Panc1 (cell line): ENCODE results near the gene IGFBP7. TPM values are rescaled to one million over a fixed set of nuclear protein-coding genes. Genes with fewer than 3 reads are reported as not detected.

Source experiments
- ATAC-seq: fragments of 200-7000 bp; cut with Tn5 transposase; 2 replicates; pipeline ENCODE4 v1.9.1; 2020; ENCODE audit warnings: mild to moderate bottlenecking, moderate library complexity
- BruUV-seq: library from RNA; stranded (reverse); fragments of 400-500 nt; replicated peaks from 2 replicates; lab custom pipeline; 2021; lab: Mats Ljungman, UMichigan
- CTCF ChIA-PET: fragments of 300-600 bp; sonication (Branson Sonifier 250); formaldehyde crosslinking; loops from one replicate; lab custom pipeline; 2022; ENCODE audit warnings: antibody characterized with exemption; lab: Charles Lee
- POLR2A ChIA-PET: fragments of 300-600 bp; sonication (Branson Sonifier 250); formaldehyde crosslinking; loops from one replicate; lab custom pipeline; 2022; ENCODE audit warnings: antibody characterized with exemption; lab: Charles Lee
- DNase-seq: peaks from one replicate; pipeline ENCODE4 v3.0.0-alpha.2; 2010; ENCODE audit warnings: low read depth, low spot score
- H3K27ac ChIP-seq: 2 replicates; pipeline ENCODE4 v1.5.1; 2011; ENCODE audit warnings: mild to moderate bottlenecking, low read length, inconsistent platforms
- H3K27me3 ChIP-seq: fragments of 200-500 bp; sonication (Bioruptor generic); 2 replicates; pipeline ENCODE4 v1.6.0; 2014; ENCODE audit warnings: low read length, inconsistent platforms; ENCODE audit not compliant: control insufficient read depth, insufficient read depth
- H3K36me3 ChIP-seq: fragments of 200-500 bp; sonication (Bioruptor generic); 2 replicates; pipeline ENCODE4 v1.5.1; 2014; ENCODE audit warnings: inconsistent platforms, mild to moderate bottlenecking, low read length, moderate library complexity; ENCODE audit not compliant: control insufficient read depth, insufficient read depth
- H3K4me1 ChIP-seq: 2 replicates; pipeline ENCODE4 v1.5.1; 2011; ENCODE audit warnings: inconsistent platforms, mild to moderate bottlenecking, low read length, moderate library complexity; ENCODE audit not compliant: control insufficient read depth, insufficient read depth
- H3K4me3 ChIP-seq, 2 experiments: 2 replicates each; pipeline ENCODE4 v1.5.1; 2011 to 2012; ENCODE audit warnings: low read depth in 2 of 2, low read length in 2 of 2, mild to moderate bottlenecking in 2 of 2, inconsistent platforms in 1 of 2, moderate library complexity in 1 of 2
- H3K9me3 ChIP-seq: fragments of 200-500 bp; sonication (Bioruptor generic); 2 replicates; pipeline ENCODE4 v1.5.1; 2014; ENCODE audit warnings: low read depth, mild to moderate bottlenecking, inconsistent platforms, low read length, moderate library complexity; ENCODE audit not compliant: control insufficient read depth, insufficient read depth
- POLR2AphosphoS5 ChIP-seq: IDR thresholded peaks from 2 replicates; pipeline ENCODE4 v1.6.1; 2012; ENCODE audit warnings: mild to moderate bottlenecking, low read depth, low read length, moderate library complexity
- SIN3A ChIP-seq: IDR thresholded peaks from 2 replicates; pipeline ENCODE4 v1.6.1; 2012; ENCODE audit warnings: low read depth, mild to moderate bottlenecking, low read length, moderate library complexity, borderline replicate concordance; ENCODE audit not compliant: insufficient read depth
- TCF7L2 ChIP-seq: IDR thresholded peaks from 2 replicates; pipeline ENCODE4 v1.6.1; 2011; ENCODE audit warnings: mild to moderate bottlenecking, low read depth, low read length, inconsistent platforms
- in situ Hi-C: cut with HindIII; loops from 2 replicates; pipeline ENCODE4 v1.10.0; 2016; ENCODE audit warnings: low sequenced_read_pairs, low pct_unique_long_range_greater_than_20kb
- intact Hi-C: fragments of 100-400 bp; cut with micrococcal nuclease; formaldehyde crosslinking; loops from one replicate; pipeline ENCODE4 v1.10.0; 2022; ENCODE audit not compliant: unreplicated experiment
- total RNA-seq: library from RNA; stranded (reverse); gene quantifications from one replicate; pipeline ENCODE4 v1.2.1, GENCODE V29; 2021; ENCODE audit not compliant: unreplicated experiment
- TF ChIP-seq, protein P1 (sequence below), 2 experiments: IDR thresholded peaks; 2 replicates each; pipeline ENCODE4 v1.6.1; 2011 to 2012; ENCODE audit warnings: low read depth in 2 of 2, control low read depth in 1 of 2, low read length in 1 of 2, mild to moderate bottlenecking in 1 of 2, moderate library complexity in 1 of 2; ENCODE audit not compliant: insufficient read depth in 1 of 2
- TF ChIP-seq, protein P2 (sequence below): fragments of 450-650 bp; IDR thresholded peaks from 2 replicates; pipeline ENCODE4 v1.5.1; 2017; ENCODE audit warnings: mild to moderate bottlenecking

Gene IGFBP7
- total RNA-seq, 1 experiment from 2014 or later, result 9.5 TPM

DNA sequence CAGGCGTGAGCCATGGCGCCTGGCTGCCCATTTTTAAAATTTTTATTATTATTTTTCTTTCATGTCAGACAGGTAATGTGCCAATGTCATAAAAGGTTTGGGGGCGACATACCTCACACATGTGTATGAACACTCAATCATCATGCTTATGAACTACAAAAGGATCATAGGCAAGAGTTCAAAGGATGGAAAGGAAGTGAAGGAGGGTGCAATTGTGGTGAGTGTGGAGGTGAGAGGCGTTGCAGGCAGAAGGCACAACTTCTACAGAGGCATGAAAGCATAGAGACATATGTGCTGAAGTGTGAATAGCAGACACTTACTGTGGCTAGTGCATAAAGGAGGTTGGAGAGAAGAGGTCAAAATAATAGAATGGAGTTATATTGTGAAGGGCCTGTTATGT, 4.0 kb downstream of the IGFBP7 start:
- POLR2A ChIA-PET, result no interaction called here
- no peak overlapping the region for H3K4me3 ChIP-seq
- CTCF ChIA-PET, result no interaction called here
- no peaks in the 10 kb centered on the region for H3K9me3 ChIP-seq
- H3K36me3 ChIP-seq, result no peaks in the 10 kb centered on the region
- H3K27ac ChIP-seq, result no peak overlapping the region
- DNase-seq (no peak), ATAC-seq (no peak)
- no peaks in the 10 kb centered on the region for H3K4me1 ChIP-seq
- peaks cover 8% of the 10 kb centered on the region for H3K27me3 ChIP-seq
- intact Hi-C loops, result no loop called here
- TF ChIP-seq, protein P1, sequence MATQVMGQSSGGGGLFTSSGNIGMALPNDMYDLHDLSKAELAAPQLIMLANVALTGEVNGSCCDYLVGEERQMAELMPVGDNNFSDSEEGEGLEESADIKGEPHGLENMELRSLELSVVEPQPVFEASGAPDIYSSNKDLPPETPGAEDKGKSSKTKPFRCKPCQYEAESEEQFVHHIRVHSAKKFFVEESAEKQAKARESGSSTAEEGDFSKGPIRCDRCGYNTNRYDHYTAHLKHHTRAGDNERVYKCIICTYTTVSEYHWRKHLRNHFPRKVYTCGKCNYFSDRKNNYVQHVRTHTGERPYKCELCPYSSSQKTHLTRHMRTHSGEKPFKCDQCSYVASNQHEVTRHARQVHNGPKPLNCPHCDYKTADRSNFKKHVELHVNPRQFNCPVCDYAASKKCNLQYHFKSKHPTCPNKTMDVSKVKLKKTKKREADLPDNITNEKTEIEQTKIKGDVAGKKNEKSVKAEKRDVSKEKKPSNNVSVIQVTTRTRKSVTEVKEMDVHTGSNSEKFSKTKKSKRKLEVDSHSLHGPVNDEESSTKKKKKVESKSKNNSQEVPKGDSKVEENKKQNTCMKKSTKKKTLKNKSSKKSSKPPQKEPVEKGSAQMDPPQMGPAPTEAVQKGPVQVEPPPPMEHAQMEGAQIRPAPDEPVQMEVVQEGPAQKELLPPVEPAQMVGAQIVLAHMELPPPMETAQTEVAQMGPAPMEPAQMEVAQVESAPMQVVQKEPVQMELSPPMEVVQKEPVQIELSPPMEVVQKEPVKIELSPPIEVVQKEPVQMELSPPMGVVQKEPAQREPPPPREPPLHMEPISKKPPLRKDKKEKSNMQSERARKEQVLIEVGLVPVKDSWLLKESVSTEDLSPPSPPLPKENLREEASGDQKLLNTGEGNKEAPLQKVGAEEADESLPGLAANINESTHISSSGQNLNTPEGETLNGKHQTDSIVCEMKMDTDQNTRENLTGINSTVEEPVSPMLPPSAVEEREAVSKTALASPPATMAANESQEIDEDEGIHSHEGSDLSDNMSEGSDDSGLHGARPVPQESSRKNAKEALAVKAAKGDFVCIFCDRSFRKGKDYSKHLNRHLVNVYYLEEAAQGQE (IDR thresholded peaks at IDR 0.05; ENCODE audit: insufficient read depth in 1 of 2, low read depth in 2 of 2, low read length in 1 of 2), result no peak
- TF ChIP-seq POLR2AphosphoS5 (no peak), TCF7L2 (no peak), SIN3A (no peak)
- TF ChIP-seq, protein P2, sequence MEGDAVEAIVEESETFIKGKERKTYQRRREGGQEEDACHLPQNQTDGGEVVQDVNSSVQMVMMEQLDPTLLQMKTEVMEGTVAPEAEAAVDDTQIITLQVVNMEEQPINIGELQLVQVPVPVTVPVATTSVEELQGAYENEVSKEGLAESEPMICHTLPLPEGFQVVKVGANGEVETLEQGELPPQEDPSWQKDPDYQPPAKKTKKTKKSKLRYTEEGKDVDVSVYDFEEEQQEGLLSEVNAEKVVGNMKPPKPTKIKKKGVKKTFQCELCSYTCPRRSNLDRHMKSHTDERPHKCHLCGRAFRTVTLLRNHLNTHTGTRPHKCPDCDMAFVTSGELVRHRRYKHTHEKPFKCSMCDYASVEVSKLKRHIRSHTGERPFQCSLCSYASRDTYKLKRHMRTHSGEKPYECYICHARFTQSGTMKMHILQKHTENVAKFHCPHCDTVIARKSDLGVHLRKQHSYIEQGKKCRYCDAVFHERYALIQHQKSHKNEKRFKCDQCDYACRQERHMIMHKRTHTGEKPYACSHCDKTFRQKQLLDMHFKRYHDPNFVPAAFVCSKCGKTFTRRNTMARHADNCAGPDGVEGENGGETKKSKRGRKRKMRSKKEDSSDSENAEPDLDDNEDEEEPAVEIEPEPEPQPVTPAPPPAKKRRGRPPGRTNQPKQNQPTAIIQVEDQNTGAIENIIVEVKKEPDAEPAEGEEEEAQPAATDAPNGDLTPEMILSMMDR, result no peak
- no TSS peak for BruUV-seq
- in situ Hi-C loops, result no loop called here

DNA sequence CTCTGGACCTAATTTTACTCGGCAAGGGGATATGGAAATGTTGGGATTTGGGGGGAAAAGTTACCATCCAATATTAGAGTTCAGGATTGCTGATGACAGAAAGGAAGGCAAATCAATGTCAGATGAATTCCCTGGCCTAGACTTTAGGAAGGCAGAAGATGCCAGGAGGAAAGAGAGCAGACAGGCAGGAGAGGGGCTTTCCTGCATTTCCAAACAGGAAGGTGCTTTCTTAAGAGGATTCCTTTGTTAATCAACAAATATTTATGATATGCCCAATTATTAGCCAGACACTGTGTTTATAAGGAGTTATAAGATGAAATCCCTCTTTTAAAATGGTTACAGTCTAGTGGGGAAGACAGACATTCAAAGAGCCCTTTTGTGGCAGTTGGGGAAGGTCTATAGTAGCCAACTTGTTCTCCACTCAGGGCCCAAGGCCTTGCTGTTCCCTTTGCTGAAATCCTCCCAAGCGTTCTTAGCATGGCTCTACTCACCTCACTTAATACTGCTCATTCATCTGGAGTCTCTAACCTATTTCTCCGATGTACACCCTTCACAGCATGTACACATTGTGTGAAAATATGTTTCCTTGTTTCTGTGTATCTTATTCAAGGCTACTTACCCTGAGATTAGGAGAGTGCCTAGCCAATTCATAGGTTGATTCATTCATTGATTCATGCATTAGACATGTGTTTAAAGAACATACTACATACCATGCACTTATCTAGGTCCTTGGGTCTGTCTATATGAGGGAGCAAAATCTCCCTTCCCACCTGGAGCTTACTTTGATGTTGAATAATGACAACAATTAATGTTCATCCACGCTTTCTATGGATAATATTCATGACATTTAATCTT, 5.3 kb downstream of the IGFBP7 start:
- Histone ChIP-seq H3K9me3 (no peaks in the 10 kb centered on the region), H3K4me3 (no peak overlapping the region), H3K36me3 (no peaks in the 10 kb centered on the region), H3K27me3 (peaks cover 5% of the 10 kb centered on the region; the same call in 1 of the 2 replicates), H3K27ac (no peak overlapping the region), H3K4me1 (no peaks in the 10 kb centered on the region)
- ATAC-seq (no peak), DNase-seq (no peak)
- BruUV-seq, result no TSS peak
- ChIA-PET CTCF (no interaction called here), POLR2A (no interaction called here)
- in situ Hi-C loops (no loop called here), intact Hi-C loops (no loop called here)
- TF ChIP-seq, protein P1 (IDR thresholded peaks at IDR 0.05; ENCODE audit: insufficient read depth in 1 of 2, low read depth in 2 of 2, low read length in 1 of 2), result no peak
- TF ChIP-seq, protein P2, result no peak
- TF ChIP-seq TCF7L2, result no peak
- TF ChIP-seq POLR2AphosphoS5, result no peak
- no peak for TF ChIP-seq SIN3A
